Hematopoietic multipotent progenitor cell (in vitro differentiated cells): ENCODE data around the gene LAMA1. TPM values are rescaled to one million over a fixed set of nuclear protein-coding genes. Genes with fewer than 3 reads are reported as not detected.

Experiments
- DNase-seq, 3 donors: peaks; one replicate each; pipeline ENCODE4 v3.0.0-alpha.2; 2011 to 2015; ENCODE audit warnings: low read depth in 2 of 3, low spot score in 2 of 3
- total RNA-seq: library from RNA; depleted of rRNA; stranded (reverse); fragments of >200 nt; gene quantifications from one replicate; pipeline ENCODE4 v1.2.3, GENCODE V29; 2012

The LAMA1 gene
- total RNA-seq, 1 donor = under 0.01 TPM

- peak in 2 of 3 donors; percentile 22 to 67 for DNase-seq
These were observed 117.0 kb downstream of the LAMA1 start for GRCh38 chr18:7000484-7001096.

- peak in 2 of 3 donors; percentile 17 to 54 for DNase-seq
These were observed 119.8 kb downstream of the LAMA1 start for GRCh38 chr18:6997808-6998207.

DNA sequence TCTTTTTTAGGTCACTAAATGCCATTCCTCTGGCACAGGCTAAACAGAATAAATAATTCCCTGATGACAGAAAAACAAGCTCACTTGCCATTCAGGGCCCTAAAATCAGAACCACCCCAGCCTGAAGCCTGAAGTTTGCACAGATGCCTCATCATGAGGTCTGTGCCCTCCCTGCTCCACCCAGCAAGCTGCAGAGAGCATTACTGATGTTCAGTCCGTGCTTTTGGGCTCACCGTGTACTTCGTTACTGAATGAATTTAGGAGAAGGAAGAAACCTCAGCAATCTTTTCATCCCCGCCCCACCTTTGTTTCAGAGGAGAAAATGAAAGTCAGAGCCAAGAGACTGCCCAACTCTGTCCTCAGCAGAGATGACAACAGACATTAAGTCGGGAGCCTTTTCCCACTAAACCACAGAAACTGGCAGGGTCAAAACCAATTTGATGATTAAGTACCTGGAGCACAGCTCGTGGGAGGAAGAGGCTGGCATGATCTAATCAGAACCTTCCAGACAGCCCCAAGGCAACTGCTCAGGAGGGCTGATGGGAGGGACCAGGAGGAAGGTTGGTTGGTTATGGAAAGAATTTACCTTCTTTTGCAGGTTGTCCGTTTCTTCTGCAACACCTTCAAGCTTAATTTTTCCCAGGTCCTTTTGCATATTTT, 122.7 kb downstream of the LAMA1 start:
- DNase-seq = peak in 1 of 3 donors; percentile 6

DNA sequence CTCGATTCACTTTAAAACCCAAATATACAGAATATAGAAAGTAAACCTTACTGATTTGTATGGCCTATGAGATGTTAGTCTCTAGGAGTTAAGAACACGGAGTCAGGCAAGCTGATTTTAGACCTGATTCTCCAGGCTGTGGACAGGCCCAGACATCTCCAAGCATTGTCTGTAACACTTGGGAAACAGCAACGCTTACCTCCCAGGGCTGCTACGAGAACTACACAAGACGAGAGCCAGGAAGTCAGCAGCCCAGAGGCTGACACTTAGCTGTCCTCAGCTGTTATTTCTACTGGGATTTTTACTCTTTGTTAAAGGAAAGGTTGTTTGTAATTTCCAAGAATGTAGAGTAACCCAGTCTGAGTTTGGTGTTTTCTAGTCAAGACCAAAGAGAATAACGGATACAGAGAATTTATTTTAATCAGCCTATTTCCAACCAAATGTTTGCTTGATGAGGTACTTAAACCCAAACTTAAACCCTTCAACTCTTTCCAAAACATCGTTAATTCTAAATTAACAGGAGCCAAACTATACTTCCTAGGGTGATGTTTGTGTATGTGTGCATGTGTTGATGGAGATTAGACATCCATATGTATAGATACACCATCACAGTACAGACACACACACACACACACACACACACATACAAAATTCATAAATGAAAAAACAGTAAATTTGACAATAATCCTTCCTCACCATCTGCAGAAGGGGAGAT, 123.4 kb downstream of the LAMA1 start:
- DNase-seq = no peak

DNA sequence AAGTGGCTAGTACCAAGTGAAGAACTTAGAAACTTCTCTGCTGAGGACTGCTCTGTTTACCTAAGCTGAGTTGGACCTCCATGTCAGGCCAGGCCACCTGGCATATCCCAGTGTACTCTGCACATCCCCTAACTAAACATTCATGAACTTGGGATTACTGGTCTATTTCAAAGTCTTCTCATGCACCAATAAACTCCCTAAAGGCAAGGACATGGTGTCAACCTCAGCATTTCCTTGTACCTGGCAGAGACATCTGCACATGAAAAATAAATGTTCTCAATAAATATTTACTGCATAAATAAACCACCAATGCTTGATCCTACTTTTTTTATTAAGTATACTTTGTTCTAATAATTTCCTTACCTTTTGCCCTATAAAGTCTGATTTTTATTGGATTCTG, 124.8 kb downstream of the LAMA1 start:
- no peak for DNase-seq

- DNase-seq = no peak
These were observed 134.2 kb downstream of the LAMA1 start for GRCh38 chr18:6983366-6983765.

- DNase-seq = no peak
These were observed 135.2 kb downstream of the LAMA1 start for GRCh38 chr18:6982398-6982797.

GRCh38 chr18:6980363-6980762, 137.2 kb downstream of the LAMA1 start:
- DNase-seq = no peak

- DNase-seq = no peak
These were observed 137.6 kb downstream of the LAMA1 start for GRCh38 chr18:6979954-6980353.

DNA sequence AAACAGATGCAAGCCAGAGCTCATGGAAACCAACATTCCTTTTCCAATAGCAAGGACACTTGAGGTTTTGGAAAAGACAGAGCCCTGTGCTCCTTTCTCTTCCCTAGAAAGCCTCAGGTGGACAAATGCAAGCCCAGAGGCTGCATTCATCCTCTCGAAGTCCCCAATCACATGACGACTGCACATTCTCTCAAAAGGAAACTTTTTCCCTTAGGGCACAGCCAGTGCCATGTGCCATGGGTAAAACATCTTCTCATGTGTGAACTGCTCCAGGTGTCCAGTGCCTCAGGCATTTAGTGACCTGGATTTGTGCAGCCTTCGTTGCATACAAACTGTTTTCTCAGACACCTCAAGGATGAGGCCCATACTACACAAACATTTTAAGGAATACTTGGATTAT, 140.7 kb downstream of the LAMA1 start:
- no peak for DNase-seq

DNA sequence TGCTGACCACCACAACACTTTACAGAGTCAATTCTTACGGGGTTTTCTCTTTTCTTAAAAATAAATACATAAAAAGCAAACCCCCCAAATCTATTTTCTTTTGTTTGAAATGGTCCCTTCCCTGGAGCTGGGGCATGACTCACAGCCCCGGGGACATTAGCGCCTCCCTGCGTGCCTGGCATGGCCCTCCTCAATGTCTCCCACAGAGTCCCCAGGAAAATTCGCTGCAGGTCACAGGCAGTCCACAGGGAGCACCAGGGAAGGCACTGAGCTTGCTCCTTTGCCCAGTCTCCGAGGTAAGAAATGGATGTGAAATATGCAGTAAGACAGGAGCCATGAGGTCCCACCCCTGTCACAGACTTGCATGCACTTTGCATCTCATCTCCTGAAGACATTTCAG, 142.5 kb downstream of the LAMA1 start:
- DNase-seq = no peak

GRCh38 chr18:6971823-6972478, 145.6 kb downstream of the LAMA1 start:
- no peak for DNase-seq

- DNase-seq = no peak
These were observed 154.0 kb downstream of the LAMA1 start for GRCh38 chr18:6963452-6964097.

DNA sequence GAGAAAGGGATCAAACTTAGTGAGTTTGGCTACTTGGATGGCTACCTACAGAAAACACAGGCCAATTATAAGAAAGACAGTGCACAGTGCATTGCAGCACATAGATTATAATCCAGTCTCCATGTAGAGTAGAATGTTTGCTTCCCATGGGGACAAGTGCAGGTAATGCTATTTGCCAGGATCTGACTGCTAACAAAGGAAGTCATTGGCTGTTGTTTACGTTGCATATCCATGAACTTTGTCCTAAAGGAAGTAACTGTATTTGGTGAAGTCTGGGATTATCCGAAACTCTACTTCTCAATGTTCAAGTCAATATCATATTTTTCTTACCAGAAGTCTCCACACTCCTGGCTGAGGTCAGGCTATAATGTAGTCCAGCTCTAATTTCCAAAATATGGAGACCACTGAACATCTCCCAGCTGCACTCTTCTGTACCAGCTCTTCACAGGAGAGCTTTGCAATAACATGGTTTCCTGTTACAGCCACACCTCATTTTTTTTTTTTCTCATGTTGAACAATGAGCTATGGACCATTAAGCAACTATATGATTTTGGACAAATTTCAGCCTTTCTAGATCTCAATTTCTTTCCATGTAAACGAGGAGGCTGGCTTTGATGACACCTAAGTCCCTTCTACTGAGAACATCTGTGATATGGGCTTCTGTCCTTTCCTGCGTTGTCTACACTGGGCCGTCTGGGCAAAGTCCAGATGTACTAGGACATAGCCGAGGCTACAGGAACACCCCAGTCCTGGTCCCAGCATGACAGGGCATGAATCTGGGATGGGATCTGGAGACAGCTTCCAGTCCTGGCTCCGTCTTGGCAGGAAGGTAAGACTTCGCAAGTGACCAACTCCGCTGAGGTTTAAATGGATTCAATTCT, 154.8 kb downstream of the LAMA1 start:
- no peak for DNase-seq

GRCh38 chr18:6961331-6961730, 156.3 kb downstream of the LAMA1 start:
- no peak for DNase-seq

DNA sequence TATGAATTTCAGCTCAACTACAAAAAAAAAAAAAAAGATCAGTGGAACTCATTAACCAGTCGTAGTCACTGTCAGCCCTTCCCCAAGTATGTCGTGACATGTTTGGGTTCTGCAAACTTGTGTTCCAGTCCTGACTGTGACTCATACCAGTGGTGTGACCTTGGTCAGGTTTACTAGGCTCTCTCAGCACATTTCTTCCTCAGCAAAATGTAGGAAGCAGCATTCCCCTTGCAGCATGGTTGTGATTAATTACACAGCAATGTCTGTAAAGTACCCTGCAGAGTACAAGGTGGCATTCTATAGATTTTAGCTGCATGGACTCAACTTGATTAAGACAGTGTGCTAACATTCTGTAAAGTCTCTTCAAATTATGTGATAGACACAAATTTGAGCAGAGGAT, 156.9 kb downstream of the LAMA1 start:
- no peak for DNase-seq

GRCh38 chr18:6960124-6960523, 157.5 kb downstream of the LAMA1 start:
- DNase-seq = no peak

- no peak for DNase-seq
These were observed 158.5 kb downstream of the LAMA1 start for GRCh38 chr18:6959110-6959509.

DNA sequence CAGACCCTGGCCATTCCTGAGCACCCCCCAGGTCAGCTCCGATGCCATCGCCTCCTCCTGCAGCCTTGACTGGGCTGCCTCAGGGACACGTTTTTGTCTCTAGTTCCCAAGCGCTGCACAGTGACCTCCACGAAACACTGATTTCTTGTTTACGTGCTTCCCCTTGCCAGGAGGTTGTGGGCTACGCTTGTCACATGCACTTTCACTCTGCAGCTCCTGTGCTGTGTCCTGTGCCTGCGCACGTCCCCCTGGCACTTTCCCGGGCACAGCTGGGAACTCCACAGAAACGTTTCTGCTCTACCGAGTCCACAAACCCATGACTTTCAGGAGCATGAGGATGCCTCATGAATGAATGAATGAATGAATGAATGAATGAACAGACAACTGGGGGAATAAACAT, 160.6 kb downstream of the LAMA1 start:
- DNase-seq = no peak

- no peak for DNase-seq
These were observed 161.1 kb downstream of the LAMA1 start for GRCh38 chr18:6956495-6956894.
